ENCODE measurements around the gene TNFAIP8.

The TNFAIP8 gene

DNA sequence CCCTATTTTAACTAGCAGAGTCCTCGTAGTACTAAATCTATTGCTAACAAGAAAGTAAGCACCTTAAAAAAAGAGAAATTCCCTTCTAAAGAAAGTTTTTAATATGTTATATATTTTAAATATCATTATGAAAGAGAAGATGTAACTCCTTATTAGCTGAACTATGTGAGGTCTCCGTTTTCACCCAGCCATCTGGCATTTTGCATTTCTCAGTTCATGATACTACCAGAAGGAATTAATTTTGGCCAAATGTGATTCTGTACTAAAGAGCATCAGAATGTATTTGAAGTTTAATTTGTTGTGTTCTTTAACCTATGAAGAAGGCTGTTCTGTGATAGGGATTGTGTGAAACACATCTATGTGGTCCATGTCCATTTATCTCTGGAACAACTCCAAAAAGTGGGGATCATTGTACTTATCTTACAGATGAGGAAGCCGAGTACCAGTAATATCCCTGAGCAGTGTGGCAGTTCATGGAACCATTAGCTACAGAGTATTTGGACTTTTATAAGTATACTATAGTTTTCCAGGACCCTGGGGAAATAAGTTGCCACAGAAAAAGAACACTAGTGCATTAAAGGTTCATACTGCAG, 29.8 kb downstream of the TNFAIP8 start:
- Histone ChIP-seq H2AFZ (ENCODE audit: insufficient read depth, low read length, poor library complexity) (no peak overlapping the region), H2BK5ac (ENCODE audit: low read depth, low read length, poor library complexity) (no peak overlapping the region), H4K12ac (ENCODE audit: low read depth, low read length) (no peak overlapping the region), H4K91ac (ENCODE audit: low read depth, low read length) (no peak overlapping the region), H3K14ac (ENCODE audit: low read length) (no peak overlapping the region), H3K4ac (ENCODE audit: low read depth, low read length) (no peak overlapping the region), H3K9ac (ENCODE audit: low read length) (no peak overlapping the region), H3K18ac (ENCODE audit: low read length) (no peak overlapping the region), H3K4me1 (ENCODE audit: control insufficient read depth in 1 of 2, insufficient read depth in 2 of 2, low read length in 2 of 2) (no peaks in the 10 kb centered on the region), H3K4me3 (ENCODE audit: low read depth, low read length) (no peak overlapping the region), H3K9me3 (ENCODE audit: insufficient read depth, low read depth, low read length) (no peaks in the 10 kb centered on the region), H2AK5ac (ENCODE audit: low read length) (no peak overlapping the region), H3K23ac (ENCODE audit: low read length) (no peak overlapping the region), H3K36me3 (ENCODE audit: control insufficient read depth in 1 of 2, insufficient read depth in 2 of 2, low read length in 2 of 2) (peaks cover 0 to 2% of the 10 kb centered on the region in 2 experiments), H3K79me1 (ENCODE audit: low read length) (no peaks in the 10 kb centered on the region), H2BK12ac (ENCODE audit: low read length) (no peak overlapping the region), H4K8ac (ENCODE audit: low read depth, low read length) (no peak overlapping the region), H3K79me2 (ENCODE audit: control insufficient read depth, insufficient read depth, low read length, poor library complexity) (no peaks in the 10 kb centered on the region), H3K27ac (ENCODE audit: low read depth, low read length) (no peak overlapping the region), H3K27me3 (ENCODE audit: insufficient read depth, low read length) (no peaks in the 10 kb centered on the region), H2BK120ac (ENCODE audit: insufficient read depth, low read length, poor library complexity) (no peak overlapping the region), H3K4me2 (ENCODE audit: low read length) (no peak overlapping the region)
- WGBS (ENCODE audit: extremely low coverage, insufficient coverage, insufficient read length), result no CpG with 5 or more reads among the region's 3 CpGs
- DNase-seq, result no peak

DNA sequence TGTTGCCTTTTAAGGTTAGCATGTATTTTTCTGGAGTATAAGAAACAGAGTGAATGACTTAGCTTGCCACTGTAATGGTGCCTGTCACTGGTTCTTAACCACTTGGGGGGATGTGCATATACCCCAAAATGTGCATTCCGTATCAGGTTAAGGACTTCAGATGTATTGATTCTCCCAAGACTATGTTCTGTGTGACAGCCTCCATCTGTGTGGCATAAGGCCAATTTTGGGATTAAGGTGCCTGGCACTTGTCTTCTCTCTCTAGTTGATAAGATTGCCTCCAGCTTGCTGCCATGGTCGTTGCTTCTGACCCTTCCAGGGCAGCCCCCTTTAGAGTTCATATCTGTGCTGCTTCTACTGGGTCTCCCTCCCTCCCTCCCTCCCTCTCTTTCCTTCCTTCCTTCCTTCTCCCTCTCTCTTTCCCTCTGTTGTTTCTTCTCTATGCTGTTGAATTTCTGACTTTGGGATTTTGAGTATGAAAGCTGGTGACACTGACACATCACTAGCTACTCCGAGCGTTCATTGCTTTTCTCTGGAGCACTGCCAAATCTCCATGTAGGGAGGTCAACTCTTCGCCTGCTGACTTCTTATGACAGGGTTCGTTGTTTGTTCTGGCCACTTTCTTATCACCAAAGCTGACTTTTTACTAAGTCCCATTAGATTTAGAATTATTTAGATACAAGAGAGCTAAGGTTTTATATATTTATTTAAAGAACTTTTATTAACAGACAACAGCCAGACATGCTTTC, 31.0 kb downstream of the TNFAIP8 start:
- no peak overlapping the region for H2BK120ac ChIP-seq (ENCODE audit: insufficient read depth, low read length, poor library complexity)
- DNase-seq, result no peak
- WGBS (ENCODE audit: extremely low coverage, insufficient coverage, insufficient read length), result no CpG with 5 or more reads among the region's 6 CpGs

DNA sequence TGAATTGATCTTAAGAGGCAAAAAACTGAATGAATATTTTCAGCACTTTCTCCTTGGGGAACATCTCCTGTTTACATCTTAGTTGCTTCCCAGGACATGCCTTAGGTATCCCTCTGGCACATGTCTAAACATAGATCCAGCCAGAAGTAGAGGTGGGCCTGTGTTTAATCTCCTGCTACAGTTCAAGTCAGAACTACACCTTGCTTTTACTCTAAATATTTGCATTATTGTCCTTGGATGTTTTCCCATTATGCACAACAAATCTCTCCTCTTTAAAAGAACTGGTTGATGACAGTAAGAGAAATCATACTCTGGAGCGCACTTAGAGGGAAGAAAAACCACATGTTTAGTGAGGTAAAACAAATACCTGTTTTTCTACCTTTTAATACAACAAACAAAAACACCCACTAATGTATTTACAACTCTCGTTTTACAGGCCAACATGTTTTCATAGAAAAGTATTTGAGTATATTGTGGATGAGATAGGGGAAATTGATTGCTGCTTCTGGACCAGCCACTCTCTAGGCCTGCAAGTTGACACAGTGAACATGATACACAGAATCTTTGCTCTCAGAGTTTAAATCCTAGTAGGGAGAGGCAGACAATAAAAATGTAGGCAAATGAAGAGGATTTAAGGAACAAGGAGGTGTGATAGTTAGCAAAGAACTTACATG, 32.3 kb downstream of the TNFAIP8 start:
- WGBS (ENCODE audit: extremely low coverage, insufficient coverage, insufficient read length), result no CpG with 5 or more reads among the region's 2 CpGs
- no peak overlapping the region for H3K4me2 ChIP-seq (ENCODE audit: low read length)
- H3K4me1 ChIP-seq (ENCODE audit: control insufficient read depth in 1 of 2, insufficient read depth in 2 of 2, low read length in 2 of 2), result no peaks in the 10 kb centered on the region
- H2BK120ac ChIP-seq (ENCODE audit: insufficient read depth, low read length, poor library complexity), result no peak overlapping the region
- no peak overlapping the region for H3K4ac ChIP-seq (ENCODE audit: low read depth, low read length)
- H4K12ac ChIP-seq (ENCODE audit: low read depth, low read length), result no peak overlapping the region
- no peak overlapping the region for H3K23ac ChIP-seq (ENCODE audit: low read length)
- H2AFZ ChIP-seq (ENCODE audit: insufficient read depth, low read length, poor library complexity), result no peak overlapping the region
- no peak overlapping the region for H3K4me3 ChIP-seq (ENCODE audit: low read depth, low read length)
- H2AK5ac ChIP-seq (ENCODE audit: low read length), result no peak overlapping the region
- H2BK12ac ChIP-seq (ENCODE audit: low read length), result no peak overlapping the region
- no peaks in the 10 kb centered on the region for H3K9me3 ChIP-seq (ENCODE audit: insufficient read depth, low read depth, low read length)
- peak overlapping the region; percentile 24 for H4K91ac ChIP-seq (ENCODE audit: low read depth, low read length)
- H3K27ac ChIP-seq (ENCODE audit: low read depth, low read length), result peak overlapping the region; percentile 11
- no peak overlapping the region for H3K14ac ChIP-seq (ENCODE audit: low read length)
- H3K36me3 ChIP-seq (ENCODE audit: control insufficient read depth in 1 of 2, insufficient read depth in 2 of 2, low read length in 2 of 2), result peaks cover 2 to 4% of the 10 kb centered on the region in 2 experiments
- H3K79me1 ChIP-seq (ENCODE audit: low read length), result no peaks in the 10 kb centered on the region
- H3K18ac ChIP-seq (ENCODE audit: low read length), result no peak overlapping the region
- no peak overlapping the region for H3K9ac ChIP-seq (ENCODE audit: low read length)
- H3K79me2 ChIP-seq (ENCODE audit: control insufficient read depth, insufficient read depth, low read length, poor library complexity), result no peaks in the 10 kb centered on the region
- no peak overlapping the region for H4K8ac ChIP-seq (ENCODE audit: low read depth, low read length)
- no peaks in the 10 kb centered on the region for H3K27me3 ChIP-seq (ENCODE audit: insufficient read depth, low read length)
- no peak overlapping the region for H2BK5ac ChIP-seq (ENCODE audit: low read depth, low read length, poor library complexity)
- no peak for DNase-seq

More for the DNA sequence above, 31.0 kb downstream of the TNFAIP8 start:
- H3K4me1 ChIP-seq (ENCODE audit: control insufficient read depth in 1 of 2, insufficient read depth in 2 of 2, low read length in 2 of 2), result no peaks in the 10 kb centered on the region
- H3K79me1 ChIP-seq (ENCODE audit: low read length), result no peaks in the 10 kb centered on the region
- no peak overlapping the region for H2AK5ac ChIP-seq (ENCODE audit: low read length)
- no peak overlapping the region for H4K8ac ChIP-seq (ENCODE audit: low read depth, low read length)
- no peaks in the 10 kb centered on the region for H3K27me3 ChIP-seq (ENCODE audit: insufficient read depth, low read length)
- H3K36me3 ChIP-seq (ENCODE audit: control insufficient read depth in 1 of 2, insufficient read depth in 2 of 2, low read length in 2 of 2), result peaks cover 0 to 2% of the 10 kb centered on the region in 2 experiments
- H3K14ac ChIP-seq (ENCODE audit: low read length), result no peak overlapping the region
- no peaks in the 10 kb centered on the region for H3K79me2 ChIP-seq (ENCODE audit: control insufficient read depth, insufficient read depth, low read length, poor library complexity)
- no peak overlapping the region for H3K18ac ChIP-seq (ENCODE audit: low read length)
- no peak overlapping the region for H4K12ac ChIP-seq (ENCODE audit: low read depth, low read length)
- H3K4me2 ChIP-seq (ENCODE audit: low read length), result no peak overlapping the region
- H3K23ac ChIP-seq (ENCODE audit: low read length), result peak overlapping the region; percentile 76
- no peak overlapping the region for H3K4me3 ChIP-seq (ENCODE audit: low read depth, low read length)
- peak overlapping the region; percentile 49 for H2BK5ac ChIP-seq (ENCODE audit: low read depth, low read length, poor library complexity)
- no peak overlapping the region for H3K4ac ChIP-seq (ENCODE audit: low read depth, low read length)
- no peak overlapping the region for H4K91ac ChIP-seq (ENCODE audit: low read depth, low read length)
- H2AFZ ChIP-seq (ENCODE audit: insufficient read depth, low read length, poor library complexity), result no peak overlapping the region
- no peaks in the 10 kb centered on the region for H3K9me3 ChIP-seq (ENCODE audit: insufficient read depth, low read depth, low read length)
- no peak overlapping the region for H3K9ac ChIP-seq (ENCODE audit: low read length)
- H3K27ac ChIP-seq (ENCODE audit: low read depth, low read length), result no peak overlapping the region
- no peak overlapping the region for H2BK12ac ChIP-seq (ENCODE audit: low read length)

DNA sequence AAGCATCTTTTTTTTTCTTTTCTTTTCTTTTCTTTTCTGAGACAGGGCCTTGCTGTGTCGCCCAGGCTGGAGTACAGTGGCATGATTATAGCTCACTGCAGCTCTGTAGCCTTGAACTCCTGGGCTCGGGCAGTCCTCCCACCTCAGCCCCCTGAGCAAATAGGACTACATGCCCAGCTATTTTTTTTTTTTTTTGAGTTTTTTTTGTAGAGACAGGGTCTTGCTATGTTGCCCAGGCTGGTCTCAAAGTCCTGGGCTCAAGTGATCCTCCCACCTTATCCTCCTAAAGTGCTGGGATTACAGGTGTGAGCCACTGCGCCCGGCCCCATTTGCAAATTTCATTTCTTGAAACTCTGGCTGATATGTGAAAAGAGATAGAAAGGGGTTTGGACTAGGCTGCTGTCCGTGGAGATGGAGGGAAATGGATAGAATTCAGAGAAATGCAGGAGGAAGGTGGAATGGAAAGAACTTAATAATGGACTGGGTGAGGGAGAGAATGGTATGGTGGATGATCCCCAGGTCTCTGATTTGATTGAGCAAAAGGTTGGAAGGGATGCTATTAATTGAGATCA, 32.9 kb downstream of the TNFAIP8 start:
- H3K79me2 ChIP-seq (ENCODE audit: control insufficient read depth, insufficient read depth, low read length, poor library complexity), result no peaks in the 10 kb centered on the region
- no peak overlapping the region for H3K4ac ChIP-seq (ENCODE audit: low read depth, low read length)
- no peak overlapping the region for H3K14ac ChIP-seq (ENCODE audit: low read length)
- no peaks in the 10 kb centered on the region for H3K79me1 ChIP-seq (ENCODE audit: low read length)
- H4K91ac ChIP-seq (ENCODE audit: low read depth, low read length), result peak overlapping the region; percentile 24
- H3K27ac ChIP-seq (ENCODE audit: low read depth, low read length), result no peak overlapping the region
- WGBS (ENCODE audit: extremely low coverage, insufficient coverage, insufficient read length), result no CpG with 5 or more reads among the region's 5 CpGs
- no peak overlapping the region for H2BK12ac ChIP-seq (ENCODE audit: low read length)
- H3K4me3 ChIP-seq (ENCODE audit: low read depth, low read length), result no peak overlapping the region
- no peak overlapping the region for H3K9ac ChIP-seq (ENCODE audit: low read length)
- no peaks in the 10 kb centered on the region for H3K4me1 ChIP-seq (ENCODE audit: control insufficient read depth in 1 of 2, insufficient read depth in 2 of 2, low read length in 2 of 2)
- no peak overlapping the region for H3K18ac ChIP-seq (ENCODE audit: low read length)
- no peak overlapping the region for H3K4me2 ChIP-seq (ENCODE audit: low read length)
- peaks cover 2 to 4% of the 10 kb centered on the region in 2 experiments for H3K36me3 ChIP-seq (ENCODE audit: control insufficient read depth in 1 of 2, insufficient read depth in 2 of 2, low read length in 2 of 2)
- no peak overlapping the region for H2AK5ac ChIP-seq (ENCODE audit: low read length)
- no peaks in the 10 kb centered on the region for H3K9me3 ChIP-seq (ENCODE audit: insufficient read depth, low read depth, low read length)
- DNase-seq, result no peak
- no peak overlapping the region for H4K8ac ChIP-seq (ENCODE audit: low read depth, low read length)
- no peaks in the 10 kb centered on the region for H3K27me3 ChIP-seq (ENCODE audit: insufficient read depth, low read length)
- H2BK120ac ChIP-seq (ENCODE audit: insufficient read depth, low read length, poor library complexity), result no peak overlapping the region
- no peak overlapping the region for H4K12ac ChIP-seq (ENCODE audit: low read depth, low read length)
- H3K23ac ChIP-seq (ENCODE audit: low read length), result no peak overlapping the region
- no peak overlapping the region for H2AFZ ChIP-seq (ENCODE audit: insufficient read depth, low read length, poor library complexity)
- no peak overlapping the region for H2BK5ac ChIP-seq (ENCODE audit: low read depth, low read length, poor library complexity)
